C4-2B (cell line): ENCODE data around the gene TRDMT1.

Experiments used
- CTCF ChIP-seq: fragments of 450-650 bp; conservative IDR thresholded peaks from 2 replicates; pipeline ENCODE4 v1.5.1; 2017; ENCODE audit warnings: mild to moderate bottlenecking
- ZFX ChIP-seq: fragments of 450-650 bp; IDR thresholded peaks from 2 replicates; pipeline ENCODE4 v1.6.1; 2017

GRCh38 chr10:17174626-17175025 lies 26.8 kb downstream of the TRDMT1 start:
- TF ChIP-seq CTCF (no peak), ZFX (no peak)
